Breast epithelium (tissue), 3 donors: ENCODE measurements around the gene TPM4.

Experiments used
- POLR2A ChIP-seq: fragments of 450-650 bp; IDR thresholded peaks from one replicate; pipeline ENCODE4 v1.6.1; 2016; ENCODE audit warnings: antibody characterized with exemption, mild to moderate bottlenecking, moderate library complexity
- POLR2AphosphoS5 ChIP-seq, 3 donors: sonication (generic); formaldehyde crosslinking; IDR thresholded peaks; one replicate each; pipeline ENCODE4 v1.6.1; 2017; ENCODE audit warnings: antibody characterized with exemption in 3 of 3
- TF ChIP-seq, protein P1 (sequence below), 3 donors: fragments of 450-650 bp; IDR thresholded peaks; one replicate each; pipeline ENCODE4 v1.5.1; 2016 to 2017; ENCODE audit warnings: antibody characterized with exemption in 3 of 3, mild to moderate bottlenecking in 3 of 3, moderate library complexity in 3 of 3

DNA sequence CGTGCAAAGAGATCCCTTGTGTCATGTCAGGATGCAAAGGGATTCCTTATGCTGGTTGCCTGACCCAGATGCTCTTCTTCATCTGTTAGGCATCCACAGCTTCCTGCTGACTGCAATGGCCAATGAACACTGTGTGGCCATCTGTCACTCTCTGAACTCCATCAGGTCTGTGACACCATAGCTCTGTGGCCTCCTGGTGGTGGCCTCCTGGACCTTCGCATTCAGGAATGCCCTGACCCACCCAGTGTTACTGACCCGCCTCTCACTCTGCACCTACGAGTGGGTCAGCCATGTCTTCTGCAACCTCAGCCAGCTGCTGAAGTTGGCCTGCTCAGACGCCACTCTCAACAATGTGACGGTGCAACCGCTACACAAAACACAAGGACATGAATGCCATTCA, 23.9 kb upstream of the TPM4 start:
- no peak for TF ChIP-seq POLR2A
- TF ChIP-seq, protein P1, sequence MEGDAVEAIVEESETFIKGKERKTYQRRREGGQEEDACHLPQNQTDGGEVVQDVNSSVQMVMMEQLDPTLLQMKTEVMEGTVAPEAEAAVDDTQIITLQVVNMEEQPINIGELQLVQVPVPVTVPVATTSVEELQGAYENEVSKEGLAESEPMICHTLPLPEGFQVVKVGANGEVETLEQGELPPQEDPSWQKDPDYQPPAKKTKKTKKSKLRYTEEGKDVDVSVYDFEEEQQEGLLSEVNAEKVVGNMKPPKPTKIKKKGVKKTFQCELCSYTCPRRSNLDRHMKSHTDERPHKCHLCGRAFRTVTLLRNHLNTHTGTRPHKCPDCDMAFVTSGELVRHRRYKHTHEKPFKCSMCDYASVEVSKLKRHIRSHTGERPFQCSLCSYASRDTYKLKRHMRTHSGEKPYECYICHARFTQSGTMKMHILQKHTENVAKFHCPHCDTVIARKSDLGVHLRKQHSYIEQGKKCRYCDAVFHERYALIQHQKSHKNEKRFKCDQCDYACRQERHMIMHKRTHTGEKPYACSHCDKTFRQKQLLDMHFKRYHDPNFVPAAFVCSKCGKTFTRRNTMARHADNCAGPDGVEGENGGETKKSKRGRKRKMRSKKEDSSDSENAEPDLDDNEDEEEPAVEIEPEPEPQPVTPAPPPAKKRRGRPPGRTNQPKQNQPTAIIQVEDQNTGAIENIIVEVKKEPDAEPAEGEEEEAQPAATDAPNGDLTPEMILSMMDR (IDR thresholded peaks at IDR 0.05) = no peak
- TF ChIP-seq POLR2AphosphoS5 (IDR thresholded peaks at IDR 0.05) = no peak
